ENCODE measurements around the gene FUT7. TPM values are rescaled to one million over a fixed set of nuclear protein-coding genes. Genes with fewer than 3 reads are reported as not detected.

Gene FUT7
- total and polyA plus RNA-seq, 2 of the 13 experiments (the other 11 are each of a cell fraction or from before 2014, with no cell fraction given), result 0.05 TPM; not detected in 1

GRCh38 chr9:136991993-136992818 lies 39.7 kb downstream of the FUT7 start, which contains the start of gene PAXX (continued):
- TF ChIP-seq HES4 (CRISPR knock-in tag; IDR thresholded peaks at IDR 0.05; ENCODE audit: borderline replicate concordance) (peak; percentile 50; the same call in 1 of the 2 replicates), ZNF720 (CRISPR knock-in tag; IDR thresholded peaks at IDR 0.05) (no peak), ZNF737 (CRISPR knock-in tag; IDR thresholded peaks at IDR 0.05; ENCODE audit: borderline replicate concordance) (no peak), ZNF101 (CRISPR knock-in tag; IDR thresholded peaks at IDR 0.05; ENCODE audit: borderline replicate concordance, low read depth) (no peak), DZIP1 (CRISPR knock-in tag; IDR thresholded peaks at IDR 0.05) (peak; percentile 22; the same call in 1 of the 2 replicates), DNMT1 (CRISPR knock-in tag; IDR thresholded peaks at IDR 0.05) (no peak), IKZF5 (CRISPR knock-in tag; IDR thresholded peaks at IDR 0.05) (no peak), ZNF747 (CRISPR knock-in tag; IDR thresholded peaks at IDR 0.05; ENCODE audit: borderline replicate concordance) (no peak), CEBPG (CRISPR knock-in tag; IDR thresholded peaks at IDR 0.05) (no peak), ATRX (CRISPR knock-in tag; IDR thresholded peaks at IDR 0.05; ENCODE audit: borderline replicate concordance) (no peak), ZNF282 (IDR thresholded peaks at IDR 0.05; ENCODE audit: partially characterized antibody) (no peak), ZNF614 (CRISPR knock-in tag; IDR thresholded peaks at IDR 0.05; ENCODE audit: borderline replicate concordance) (no peak), ZNF777 (CRISPR knock-in tag; IDR thresholded peaks at IDR 0.05) (peak; percentile 44), TFDP2 (CRISPR knock-in tag; IDR thresholded peaks at IDR 0.05) (peak; percentile 72), ZNF274 (CRISPR knock-in tag; IDR thresholded peaks at IDR 0.05) (peak; percentile 90), SRY (CRISPR knock-in tag; IDR thresholded peaks at IDR 0.05) (peak; percentile 45; the same call in 1 of the 2 replicates)
- TF ChIP-seq, protein P1, sequence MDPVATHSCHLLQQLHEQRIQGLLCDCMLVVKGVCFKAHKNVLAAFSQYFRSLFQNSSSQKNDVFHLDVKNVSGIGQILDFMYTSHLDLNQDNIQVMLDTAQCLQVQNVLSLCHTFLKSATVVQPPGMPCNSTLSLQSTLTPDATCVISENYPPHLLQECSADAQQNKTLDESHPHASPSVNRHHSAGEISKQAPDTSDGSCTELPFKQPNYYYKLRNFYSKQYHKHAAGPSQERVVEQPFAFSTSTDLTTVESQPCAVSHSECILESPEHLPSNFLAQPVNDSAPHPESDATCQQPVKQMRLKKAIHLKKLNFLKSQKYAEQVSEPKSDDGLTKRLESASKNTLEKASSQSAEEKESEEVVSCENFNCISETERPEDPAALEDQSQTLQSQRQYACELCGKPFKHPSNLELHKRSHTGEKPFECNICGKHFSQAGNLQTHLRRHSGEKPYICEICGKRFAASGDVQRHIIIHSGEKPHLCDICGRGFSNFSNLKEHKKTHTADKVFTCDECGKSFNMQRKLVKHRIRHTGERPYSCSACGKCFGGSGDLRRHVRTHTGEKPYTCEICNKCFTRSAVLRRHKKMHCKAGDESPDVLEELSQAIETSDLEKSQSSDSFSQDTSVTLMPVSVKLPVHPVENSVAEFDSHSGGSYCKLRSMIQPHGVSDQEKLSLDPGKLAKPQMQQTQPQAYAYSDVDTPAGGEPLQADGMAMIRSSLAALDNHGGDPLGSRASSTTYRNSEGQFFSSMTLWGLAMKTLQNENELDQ (CRISPR knock-in tag; IDR thresholded peaks at IDR 0.05; ENCODE audit: borderline replicate concordance), result no peak
